Uterus (tissue), 2 donors: ENCODE results near the gene NRXN3.

Experiments
- POLR2A ChIP-seq, 2 donors: fragments of 450-650 bp; IDR thresholded peaks; one replicate each; pipeline ENCODE4 v1.6.1; 2016; ENCODE audit warnings: antibody characterized with exemption in 2 of 2, mild to moderate bottlenecking in 1 of 2, moderate library complexity in 1 of 2
- TF ChIP-seq, protein P1 (sequence below), 4 experiments: fragments of 200-600 bp in 2 of 4; fragments of 450-650 bp in 2 of 4; sonication (generic) in 2 of 4; IDR thresholded peaks; one replicate each; pipeline ENCODE4 v1.5.1; 2016 to 2019; ENCODE audit warnings: antibody characterized with exemption in 4 of 4, mild to moderate bottlenecking in 2 of 4, moderate library complexity in 1 of 4

DNA sequence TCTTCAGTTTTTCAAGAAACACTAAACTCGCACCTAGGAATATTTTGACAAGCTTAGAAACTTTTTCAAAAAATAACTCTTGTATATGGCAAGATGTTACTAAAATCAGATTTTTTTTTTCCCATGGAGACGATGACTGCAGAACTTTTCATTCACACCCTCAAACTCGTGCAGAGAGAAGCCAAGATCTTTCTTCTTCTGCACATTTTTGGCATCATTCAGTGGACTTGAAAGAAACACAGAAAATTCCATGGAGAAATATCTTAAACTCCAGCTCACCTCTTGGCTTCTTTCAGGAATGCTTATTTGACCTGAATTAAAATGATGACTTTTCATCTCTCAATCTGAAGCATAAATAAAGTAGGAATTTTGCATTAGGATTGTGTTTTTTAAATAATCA, 919.4 kb downstream of the NRXN3 start:
- TF ChIP-seq, protein P1, sequence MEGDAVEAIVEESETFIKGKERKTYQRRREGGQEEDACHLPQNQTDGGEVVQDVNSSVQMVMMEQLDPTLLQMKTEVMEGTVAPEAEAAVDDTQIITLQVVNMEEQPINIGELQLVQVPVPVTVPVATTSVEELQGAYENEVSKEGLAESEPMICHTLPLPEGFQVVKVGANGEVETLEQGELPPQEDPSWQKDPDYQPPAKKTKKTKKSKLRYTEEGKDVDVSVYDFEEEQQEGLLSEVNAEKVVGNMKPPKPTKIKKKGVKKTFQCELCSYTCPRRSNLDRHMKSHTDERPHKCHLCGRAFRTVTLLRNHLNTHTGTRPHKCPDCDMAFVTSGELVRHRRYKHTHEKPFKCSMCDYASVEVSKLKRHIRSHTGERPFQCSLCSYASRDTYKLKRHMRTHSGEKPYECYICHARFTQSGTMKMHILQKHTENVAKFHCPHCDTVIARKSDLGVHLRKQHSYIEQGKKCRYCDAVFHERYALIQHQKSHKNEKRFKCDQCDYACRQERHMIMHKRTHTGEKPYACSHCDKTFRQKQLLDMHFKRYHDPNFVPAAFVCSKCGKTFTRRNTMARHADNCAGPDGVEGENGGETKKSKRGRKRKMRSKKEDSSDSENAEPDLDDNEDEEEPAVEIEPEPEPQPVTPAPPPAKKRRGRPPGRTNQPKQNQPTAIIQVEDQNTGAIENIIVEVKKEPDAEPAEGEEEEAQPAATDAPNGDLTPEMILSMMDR (IDR thresholded peaks at IDR 0.05): no peak
- TF ChIP-seq POLR2A (IDR thresholded peaks at IDR 0.05): no peak
